Suppressor macrophage treated with lipopolysaccharide for 4 hours (primary cell): ENCODE data around the gene CFI.
"Not testable (repeated sequence)": the region's sequence is repeated elsewhere in the genome, so short reads cannot be mapped to it uniquely, and the experiment has no call there.

Experiments used
- DNase-seq: peaks from one replicate; pipeline ENCODE4 v3.0.0-alpha.2; 2020

Gene CFI

GRCh38 chr4:109795059-109795458, 6.7 kb downstream of the CFI start:
- DNase-seq: no peak

- no peak for DNase-seq
These were observed 14.0 kb downstream of the CFI start for GRCh38 chr4:109787807-109788206.

GRCh38 chr4:109786846-109787245, 15.0 kb downstream of the CFI start:
- DNase-seq: no peak

GRCh38 chr4:109782092-109782491, 19.7 kb downstream of the CFI start:
- DNase-seq: not testable (repeated sequence)

- DNase-seq: no peak
These were observed 36.9 kb downstream of the CFI start for GRCh38 chr4:109764789-109765402.

- DNase-seq: no peak
These were observed 37.4 kb downstream of the CFI start for GRCh38 chr4:109764376-109764775.

- DNase-seq: no peak
These were observed 41.1 kb downstream of the CFI start for GRCh38 chr4:109760682-109761081.

- no peak for DNase-seq
These were observed 46.1 kb downstream of the CFI start for GRCh38 chr4:109755656-109756055.

- DNase-seq: no peak
These were observed 47.5 kb downstream of the CFI start for GRCh38 chr4:109754093-109754857.

GRCh38 chr4:109752525-109752924, 49.3 kb downstream of the CFI start:
- DNase-seq: no peak

GRCh38 chr4:109751852-109752251, 49.9 kb downstream of the CFI start:
- DNase-seq: no peak

GRCh38 chr4:109750652-109751244, 51.1 kb downstream of the CFI start:
- DNase-seq: no peak

- no peak for DNase-seq
These were observed 52.3 kb downstream of the CFI start for GRCh38 chr4:109749388-109750082.

- DNase-seq: no peak
These were observed 53.7 kb downstream of the CFI start for GRCh38 chr4:109748114-109748513.

GRCh38 chr4:109746728-109747127, 55.1 kb downstream of the CFI start:
- no peak for DNase-seq

- DNase-seq: no peak
These were observed 56.0 kb downstream of the CFI start for GRCh38 chr4:109745830-109746229.

- DNase-seq: no peak
These were observed 62.3 kb downstream of the CFI start for GRCh38 chr4:109739547-109739946.

- no peak for DNase-seq
These were observed 63.5 kb downstream of the CFI start for GRCh38 chr4:109738104-109738872.

GRCh38 chr4:109735566-109736365, 66.0 kb downstream of the CFI start:
- no peak for DNase-seq

- no peak for DNase-seq
These were observed 68.1 kb downstream of the CFI start for GRCh38 chr4:109733728-109734127.

GRCh38 chr4:109730619-109731545, 70.9 kb downstream of the CFI start:
- no peak for DNase-seq
